Mucosa of gallbladder (tissue), 1 donor: ENCODE data around the gene TRAF2. TPM values are rescaled to one million over a fixed set of nuclear protein-coding genes. Genes with fewer than 3 reads are reported as not detected.

Experiments used
- DNase-seq: peaks from one replicate; pipeline ENCODE4 v3.0.0-alpha.2; 2020; ENCODE audit warnings: low spot score
- total RNA-seq: library from RNA; stranded (reverse); gene quantifications from one replicate; pipeline ENCODE4 v1.2.1, GENCODE V29; 2021
- donor health status: DM: no; HTN: no; CAD: no.

TRAF2 gene
- total RNA-seq, 1 donor from 2014 or later, result 19.6 TPM

- DNase-seq, result no peak
These were observed 39.1 kb upstream of the TRAF2 start for GRCh38 chr9:136847088-136847825.

- DNase-seq, result peak; percentile 85
These were observed 38.4 kb upstream of the TRAF2 start for GRCh38 chr9:136847826-136848392.

- no peak for DNase-seq
These were observed 37.8 kb upstream of the TRAF2 start for GRCh38 chr9:136848393-136849037.

GRCh38 chr9:136849038-136849959, 37.0 kb upstream of the TRAF2 start, which contains the start of gene PHPT1:
TSS of gene PHPT1 (plus strand) at chr9:136849409. CDS start at chr9:136849431, 22 bp downstream.
- peak; percentile 99 for DNase-seq

GRCh38 chr9:136849960-136850865, 36.1 kb upstream of the TRAF2 start:
- DNase-seq, result no peak

- no peak for DNase-seq
These were observed 35.2 kb upstream of the TRAF2 start for GRCh38 chr9:136850866-136851775.

- no peak for DNase-seq
These were observed 34.2 kb upstream of the TRAF2 start, which contains the start of gene MAMDC4 for GRCh38 chr9:136851941-136852663. TSS of gene MAMDC4 (plus strand) at chr9:136852346. CDS start at chr9:136852417, 71 bp downstream.

- no peak for DNase-seq
These were observed 33.4 kb upstream of the TRAF2 start for GRCh38 chr9:136852664-136853595.

- no peak for DNase-seq
These were observed 32.7 kb upstream of the TRAF2 start for GRCh38 chr9:136853596-136854112.

- DNase-seq, result no peak
These were observed 32.0 kb upstream of the TRAF2 start for GRCh38 chr9:136854113-136854841.

- no peak for DNase-seq
These were observed 31.4 kb upstream of the TRAF2 start for GRCh38 chr9:136854842-136855460.

- DNase-seq, result no peak
These were observed 30.7 kb upstream of the TRAF2 start for GRCh38 chr9:136855461-136856078.

GRCh38 chr9:136856079-136856476, 30.2 kb upstream of the TRAF2 start:
- DNase-seq, result no peak

- no peak for DNase-seq
These were observed 29.7 kb upstream of the TRAF2 start for GRCh38 chr9:136856541-136857141.

- DNase-seq, result no peak
These were observed 29.1 kb upstream of the TRAF2 start for GRCh38 chr9:136857166-136857565.
